ENCODE data around the gene TBC1D21.

TBC1D21 gene

GRCh38 chr15:73858062-73858461, 15.3 kb upstream of the TBC1D21 start:
- no peak for DNase-seq (ENCODE audit: low read depth in 3 of 3)

- DNase-seq (ENCODE audit: low read depth in 3 of 3): no peak
Observed at GRCh38 chr15:73862276-73862675, 11.1 kb upstream of the TBC1D21 start.

- no peak for DNase-seq (ENCODE audit: low read depth in 3 of 3)
Observed at GRCh38 chr15:73865379-73865778, 8.0 kb upstream of the TBC1D21 start.

DNA sequence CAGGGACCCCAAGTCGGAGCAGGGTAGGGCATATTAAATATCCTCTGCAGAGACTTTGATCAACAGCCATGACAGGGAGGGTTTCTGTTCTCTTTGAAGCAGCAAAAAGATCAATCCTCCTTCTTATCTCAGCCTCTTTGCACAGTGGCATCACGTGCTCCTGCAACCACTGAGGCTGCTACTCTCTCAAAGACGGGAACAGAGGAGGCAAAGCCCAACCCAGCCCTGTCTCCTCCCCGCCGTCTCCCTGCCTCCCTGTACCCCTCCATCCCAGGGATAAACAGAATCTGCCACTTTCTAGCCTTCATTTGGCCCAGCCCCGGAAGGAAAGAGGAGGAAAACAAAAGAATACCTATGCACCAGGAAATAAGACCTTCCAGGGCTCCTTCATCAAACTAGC, 7.5 kb upstream of the TBC1D21 start:
- DNase-seq (ENCODE audit: low read depth in 3 of 3): no peak

DNA sequence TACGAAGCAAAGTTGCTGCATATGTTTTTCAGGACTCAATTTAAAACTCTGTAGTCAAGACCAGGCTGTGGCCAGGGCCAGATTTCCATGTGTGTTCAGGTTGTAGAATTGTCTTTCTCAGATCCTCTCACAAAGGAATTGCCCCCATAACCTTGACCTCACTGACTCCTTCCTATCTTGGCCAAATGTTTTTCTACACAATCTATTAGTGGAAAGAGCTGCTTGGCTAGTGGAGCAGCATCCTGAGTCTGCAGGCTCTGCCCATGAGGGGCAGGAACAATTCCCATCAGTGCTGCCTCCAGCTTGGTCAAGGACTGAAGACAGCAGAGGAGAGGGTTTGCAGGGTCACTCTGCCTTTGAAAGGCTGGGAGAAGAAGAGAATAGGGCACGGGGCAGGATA, 6.9 kb upstream of the TBC1D21 start:
- DNase-seq (ENCODE audit: low read depth in 3 of 3): no peak

- no peak for DNase-seq (ENCODE audit: low read depth in 3 of 3)
Observed at GRCh38 chr15:73866881-73867410, 6.4 kb upstream of the TBC1D21 start.

GRCh38 chr15:73867426-73867825, 5.9 kb upstream of the TBC1D21 start:
- no peak for DNase-seq (ENCODE audit: low read depth in 3 of 3)

DNA sequence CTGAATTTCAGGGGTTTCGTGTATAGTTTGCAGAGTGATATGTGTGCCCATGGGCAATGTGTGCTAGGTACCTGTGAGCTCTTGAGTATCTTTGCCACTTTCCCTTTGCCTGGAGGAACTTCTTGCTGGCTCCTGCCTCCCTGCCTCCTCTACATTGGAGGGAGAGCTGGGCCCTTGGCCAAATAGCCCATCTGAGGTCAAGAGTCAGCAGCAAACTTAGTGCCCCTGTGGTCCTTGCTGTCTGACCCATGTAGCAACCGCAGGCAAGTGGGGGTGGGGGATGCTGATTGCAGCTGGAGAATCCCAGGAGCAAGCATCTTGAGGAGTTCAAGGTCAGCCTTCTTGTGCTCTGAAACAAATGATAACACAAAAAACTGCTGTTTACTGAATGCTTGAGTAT, 5.4 kb upstream of the TBC1D21 start:
- DNase-seq (ENCODE audit: low read depth in 3 of 3): no peak

- DNase-seq (ENCODE audit: low read depth in 3 of 3): no peak
Observed at GRCh38 chr15:73869216-73869995, 4.0 kb upstream of the TBC1D21 start.

DNA sequence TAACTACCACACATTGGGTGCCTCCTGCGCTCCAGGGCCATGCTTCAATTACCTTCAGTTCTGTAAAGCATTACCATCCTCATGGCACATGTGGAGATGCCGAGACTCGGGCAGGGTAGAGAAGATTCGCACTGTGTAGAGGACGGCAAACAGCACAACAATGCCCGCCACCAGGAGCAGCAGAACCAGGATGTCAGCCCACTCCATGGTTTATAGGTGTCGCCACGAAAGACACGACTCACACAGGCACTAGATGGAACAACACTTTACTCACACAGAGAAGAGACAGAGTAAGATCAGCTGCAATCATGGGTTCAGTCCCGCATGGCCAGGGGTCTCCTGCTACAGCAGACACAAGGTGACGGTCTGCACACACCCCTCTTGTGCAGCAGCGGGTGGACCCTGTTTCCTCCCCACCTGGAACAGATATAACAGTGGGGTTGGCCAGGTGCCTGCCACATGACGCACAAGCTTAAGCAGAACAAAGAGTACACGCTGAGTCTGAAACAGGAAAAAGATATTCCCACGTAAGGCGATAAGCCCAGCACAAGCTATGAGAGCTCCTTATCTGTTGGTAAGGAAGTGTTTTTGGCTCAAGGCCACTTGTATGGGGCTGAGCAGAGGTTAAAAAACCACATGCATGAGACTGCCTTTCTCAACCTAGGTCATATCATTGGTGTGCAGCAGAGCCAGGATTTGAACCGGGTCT, 2.5 kb upstream of the TBC1D21 start:
- DNase-seq (ENCODE audit: low read depth in 3 of 3): no peak

DNA sequence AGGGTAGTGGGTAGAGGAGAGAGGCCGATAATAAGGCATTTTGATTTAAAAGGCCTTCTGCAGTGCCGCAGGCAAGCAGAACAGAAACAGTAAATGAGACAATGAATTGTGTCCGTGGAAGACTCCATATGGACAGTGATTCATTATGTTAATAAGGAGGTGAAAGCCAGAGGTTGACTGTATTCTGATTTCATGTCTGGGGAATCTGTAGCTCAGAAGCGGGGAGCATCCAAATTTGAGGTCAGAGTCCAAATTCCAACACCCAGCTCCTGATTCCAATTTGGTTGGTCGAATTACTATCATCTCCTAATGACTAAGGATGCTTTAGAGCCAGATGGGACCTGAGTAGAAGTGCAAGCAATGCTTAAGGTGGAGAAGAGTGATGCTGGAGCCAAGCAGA, 1.0 kb upstream of the TBC1D21 start:
- no peak for DNase-seq (ENCODE audit: low read depth in 3 of 3)

GRCh38 chr15:73873889-73874511, 636 bp downstream of the TBC1D21 start:
- DNase-seq (ENCODE audit: low read depth in 3 of 3): no peak

DNA sequence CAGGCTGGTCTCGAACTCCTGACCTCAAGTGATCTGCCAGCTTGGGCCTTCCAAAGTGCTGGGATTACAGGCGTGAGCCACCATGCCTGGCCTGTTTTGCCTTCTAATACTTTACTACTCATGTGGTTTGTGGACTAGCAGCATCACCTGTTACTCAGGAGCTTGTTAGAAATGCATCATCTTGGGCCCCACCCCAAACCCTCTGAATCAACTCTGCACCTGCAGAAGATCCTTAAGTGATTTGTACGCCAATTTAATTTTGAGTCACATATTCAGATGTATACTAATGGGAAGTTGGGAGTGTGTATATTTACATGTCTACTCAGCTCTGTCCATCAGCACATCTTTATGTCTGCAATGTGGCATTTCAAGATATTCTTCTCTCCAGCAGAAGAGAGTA, 6.1 kb downstream of the TBC1D21 start:
- DNase-seq (ENCODE audit: low read depth in 3 of 3): no peak

DNA sequence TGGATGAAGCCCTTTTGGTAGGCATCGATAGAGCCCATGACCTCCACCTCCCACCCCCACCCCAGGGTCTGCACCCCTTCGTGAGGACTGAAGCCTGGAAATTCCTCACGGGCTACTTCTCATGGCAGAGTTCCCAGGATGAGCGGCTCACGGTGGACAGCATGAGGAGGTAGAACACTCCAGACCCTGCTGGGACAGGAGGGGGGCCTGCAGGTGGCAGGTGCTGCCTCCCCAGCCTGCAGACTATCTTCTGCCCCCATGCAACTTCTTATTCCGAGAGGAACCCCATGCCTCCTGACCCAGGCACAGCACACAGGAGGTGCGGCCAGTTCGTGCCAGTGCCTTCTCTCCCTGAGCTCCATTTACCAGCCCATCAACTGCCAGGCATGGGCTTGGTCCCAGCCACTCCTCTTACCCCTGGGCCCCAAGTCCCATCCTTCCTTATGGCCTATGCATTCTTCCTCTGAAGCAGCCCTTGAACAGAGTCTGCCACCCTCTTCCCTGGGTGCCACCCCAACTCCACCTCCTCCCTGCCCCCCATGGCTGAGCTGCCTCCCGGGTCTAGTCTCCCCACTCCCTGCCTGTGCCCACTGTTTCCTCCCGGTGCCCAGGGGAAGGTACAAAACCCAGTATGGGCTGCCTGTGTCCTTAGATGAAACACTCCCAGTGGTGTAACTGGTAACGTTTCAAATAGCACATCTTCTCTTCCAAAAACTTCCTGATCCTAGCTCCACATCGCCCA, 8.4 kb downstream of the TBC1D21 start:
- DNase-seq (ENCODE audit: low read depth in 3 of 3): no peak

DNA sequence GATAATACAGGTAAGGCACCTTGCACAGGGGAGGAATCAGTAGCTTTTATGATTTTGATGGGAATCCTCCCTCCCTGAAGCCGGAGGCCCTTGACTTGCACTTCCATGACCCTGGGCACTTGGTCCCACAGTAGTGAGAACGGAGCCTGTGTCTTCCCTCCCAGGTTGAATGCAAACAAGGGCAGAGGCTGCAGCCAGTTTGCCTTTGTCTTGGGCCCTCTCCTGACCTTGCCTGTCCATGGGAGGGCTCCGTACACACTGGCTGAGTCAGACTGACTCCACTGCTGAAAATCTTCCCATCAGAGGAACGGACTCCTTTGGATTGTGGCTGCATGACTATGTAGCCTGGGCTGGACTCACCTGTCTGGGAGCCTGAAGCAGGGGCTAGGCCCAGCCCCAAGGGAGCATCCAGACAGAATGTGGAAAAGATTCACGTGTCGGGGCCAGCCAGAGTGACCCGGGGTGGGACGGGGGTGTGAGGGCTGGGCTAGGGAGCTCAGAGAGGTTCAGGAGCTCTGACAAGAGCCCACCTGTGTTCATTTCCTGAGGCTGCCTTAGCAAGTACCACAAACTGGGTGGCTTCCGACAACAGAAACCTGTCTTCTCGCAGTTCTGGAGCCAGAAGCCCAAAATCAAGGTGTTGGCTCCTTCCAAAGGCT, 9.5 kb downstream of the TBC1D21 start:
- DNase-seq (ENCODE audit: low read depth in 3 of 3): no peak

DNA sequence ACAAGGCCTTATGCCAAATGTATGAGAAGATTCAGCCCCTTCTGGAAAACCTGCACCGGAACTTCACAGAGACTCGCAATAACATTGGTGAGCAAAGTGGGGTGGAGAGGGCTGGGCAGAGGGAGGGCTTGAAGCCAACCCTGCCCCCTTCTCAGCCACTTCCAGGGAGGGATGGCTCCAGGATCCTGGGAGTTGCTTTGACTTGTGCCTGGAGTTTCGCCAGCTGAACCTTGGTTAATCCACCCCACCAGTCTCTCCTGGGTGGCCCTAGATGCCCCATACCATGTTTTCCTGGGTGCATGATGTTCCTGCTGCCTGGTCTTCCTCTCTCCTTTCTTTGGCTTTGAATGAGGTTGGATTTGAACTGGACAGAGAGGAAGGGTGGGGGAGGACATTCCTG, 10.8 kb downstream of the TBC1D21 start:
- no peak for DNase-seq (ENCODE audit: low read depth in 3 of 3)

- no peak for DNase-seq (ENCODE audit: low read depth in 3 of 3)
Observed at GRCh38 chr15:73885954-73886700, 12.8 kb downstream of the TBC1D21 start.

GRCh38 chr15:73886717-73887345, 13.5 kb downstream of the TBC1D21 start:
- no peak for DNase-seq (ENCODE audit: low read depth in 3 of 3)

DNA sequence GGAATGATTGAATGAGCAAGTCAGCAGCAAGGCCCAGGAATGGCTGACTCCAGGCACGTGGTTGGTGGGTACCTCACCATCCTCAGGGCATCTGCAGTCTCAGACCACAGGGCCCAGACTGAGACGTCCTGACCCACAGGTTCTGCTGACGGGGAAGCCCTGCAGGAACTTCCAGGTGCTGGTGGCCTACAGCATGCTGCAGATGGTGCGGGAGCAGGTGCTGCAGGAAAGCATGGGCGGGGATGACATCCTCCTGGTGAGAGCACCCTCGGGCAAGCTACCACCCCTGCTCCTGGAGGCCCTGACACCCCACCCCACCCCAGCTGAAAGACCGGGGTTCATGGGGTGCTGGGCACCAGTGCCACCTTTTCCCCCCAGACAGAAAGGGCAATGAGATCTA, 14.1 kb downstream of the TBC1D21 start:
- no peak for DNase-seq (ENCODE audit: low read depth in 3 of 3)

Data from stimulated activated CD4-positive, alpha-beta T cell treated with anti-CD3 and anti-CD28 coated beads, TNF-alpha, amount 100 ng/mL, for 4 hours (primary cell).